GM12878 (cell line): ENCODE data around the gene RBKS. TPM values are rescaled to one million over a fixed set of nuclear protein-coding genes. Genes with fewer than 3 reads are reported as not detected.

Experiments
- ATAC-seq: fragments of 200-7000 bp; cut with Tn5 transposase; 3 replicates; pipeline ENCODE4 v1.9.1; 2020; ENCODE audit warnings: mild to moderate bottlenecking, moderate library complexity
- BruUV-seq: library from RNA; stranded (reverse); fragments of 400-500 nt; replicated peaks from 2 replicates; lab custom pipeline; 2021; lab: Mats Ljungman, UMichigan
- CTCF ChIA-PET: fragments of 300-600 bp; sonication (Branson Sonifier 250); formaldehyde crosslinking; extraction: SDS; loops from one replicate; lab custom pipeline; 2021; ENCODE audit warnings: inconsistent platforms; lab: Yijun Ruan, JAX
- POLR2A ChIA-PET: fragments of 350-600 bp; formaldehyde crosslinking; extraction: SDS; loops from one replicate; lab custom pipeline; 2021; ENCODE audit warnings: inconsistent platforms; lab: Charles Lee
- RAD21 ChIA-PET: fragments of 300-600 bp; sonication (Branson Sonifier 250); formaldehyde crosslinking; loops from one replicate; lab custom pipeline; 2023; ENCODE audit warnings: antibody characterized with exemption; ENCODE audit not compliant: unreplicated experiment; lab: Charles Lee
- SMC1A ChIA-PET: fragments of 300-600 bp; sonication (Branson Sonifier 250); formaldehyde crosslinking; loops from one replicate; lab custom pipeline; 2023; ENCODE audit not compliant: unreplicated experiment, uncharacterized antibody; lab: Charles Lee
- DNase-seq: peaks from one replicate; pipeline ENCODE4 v3.0.0-alpha.2; 2011; ENCODE audit warnings: low read depth, low spot score
- FAIRE-seq: peaks from 3 replicates; lab custom pipeline; 2011; peaks lifted over from hg19 to GRCh38; lab: Jason Lieb, UNC
- H2AFZ ChIP-seq: 2 replicates; pipeline ENCODE4 v1.6.0; 2011; ENCODE audit warnings: low read depth, low read length, control low read depth; ENCODE audit not compliant: control insufficient read depth
- H3K27ac ChIP-seq: 2 replicates; pipeline ENCODE4 v1.5.1; 2011; ENCODE audit warnings: control low read depth; ENCODE audit not compliant: control insufficient read depth, insufficient read depth
- H3K27me3 ChIP-seq, 2 experiments: replicated peaks in 1 of 2; 2 replicates each; pipeline versions ENCODE4 v1.6.0 to v1.6.1; 2011; ENCODE audit warnings: low read length in 1 of 2; ENCODE audit not compliant: control insufficient read depth in 2 of 2, insufficient read depth in 2 of 2
- H3K36me3 ChIP-seq, 2 experiments: 2 replicates each; pipeline ENCODE4 v1.5.1; 2011; ENCODE audit warnings: low read length in 1 of 2; ENCODE audit not compliant: control insufficient read depth in 2 of 2, insufficient read depth in 2 of 2
- H3K4me1 ChIP-seq: 2 replicates; pipeline ENCODE4 v1.6.1; 2011; ENCODE audit warnings: mild to moderate bottlenecking, low read length, moderate library complexity, mixed read lengths; ENCODE audit not compliant: control insufficient read depth, insufficient read depth
- H3K4me2 ChIP-seq: 2 replicates; pipeline ENCODE4 v1.6.0; 2011; ENCODE audit warnings: control low read depth; ENCODE audit not compliant: control insufficient read depth, insufficient read depth
- H3K4me3 ChIP-seq: fragments of 200-600 bp; sonication (generic); 2 replicates; pipeline ENCODE4 v1.5.1; 2016
- H3K79me2 ChIP-seq: 2 replicates; pipeline ENCODE4 v1.6.0; 2011; ENCODE audit warnings: low read length; ENCODE audit not compliant: control insufficient read depth, insufficient read depth
- H3K9ac ChIP-seq: 2 replicates; pipeline ENCODE4 v1.8.0; 2011; ENCODE audit warnings: low read length, control low read depth, mixed read lengths; ENCODE audit not compliant: control insufficient read depth, insufficient read depth
- H3K9me3 ChIP-seq: replicated peaks from 3 replicates; pipeline ENCODE4 v1.5.1; 2011; ENCODE audit warnings: mild to moderate bottlenecking, low read length; ENCODE audit not compliant: control insufficient read depth, insufficient read depth
- H4K20me1 ChIP-seq: 2 replicates; pipeline ENCODE4 v1.6.0; 2011; ENCODE audit not compliant: control insufficient read depth, insufficient read depth
- IKZF1 ChIP-seq: fragments of 450-650 bp; conservative IDR thresholded peaks from 2 replicates; pipeline ENCODE4 v1.6.1; 2017; ENCODE audit warnings: antibody characterized with exemption, mild to moderate bottlenecking
- MTA3 ChIP-seq: IDR thresholded peaks from 2 replicates; pipeline ENCODE4 v1.6.1; 2012; ENCODE audit warnings: low read length, inconsistent platforms, borderline replicate concordance
- MYB ChIP-seq: fragments of 150-350 bp; IDR thresholded peaks from 2 replicates; pipeline ENCODE4 v1.6.1; 2014; ENCODE audit warnings: mild to moderate bottlenecking, low read depth, low read length, borderline replicate concordance
- SIN3A ChIP-seq: IDR thresholded peaks from 2 replicates; pipeline ENCODE4 v1.6.1; 2012; ENCODE audit warnings: low read depth, low read length, improper control_type of control experiment
- SP1 ChIP-seq: IDR thresholded peaks from one replicate; pipeline ENCODE4 v1.6.1; 2011; ENCODE audit warnings: low read depth, low read length
- TCF3 ChIP-seq: IDR thresholded peaks from 2 replicates; pipeline ENCODE4 v1.6.1; 2012; ENCODE audit warnings: low read depth, mild to moderate bottlenecking, low read length, borderline replicate concordance; ENCODE audit not compliant: insufficient read depth
- ZBED1 ChIP-seq: IDR thresholded peaks from 2 replicates; pipeline ENCODE4 v1.6.1; 2016; ENCODE audit warnings: borderline replicate concordance
- ZNF274 ChIP-seq: IDR thresholded peaks from one replicate; pipeline ENCODE4 v1.8.0; 2011; ENCODE audit not compliant: insufficient read length, insufficient read depth
- WGBS: methylation state at CpG from one replicate; pipeline ENCODE4 v1.1.6; 2016; ENCODE audit warnings: low lambda C conversion rate; ENCODE audit not compliant: insufficient replicate concordance, insufficient coverage; ENCODE audit errors: missing lambda C conversion rate; 5-methylcytosine and 5-hydroxymethylcytosine counted together
- in situ Hi-C: fragments of 300-500 bp; cut with MboI; formaldehyde crosslinking; loops from 9 replicates; pipeline ENCODE4 v1.14.3; 2018; ENCODE audit warnings: mixed read lengths
- intact Hi-C: fragments of 100-400 bp; cut with micrococcal nuclease; formaldehyde crosslinking; loops from one replicate; pipeline ENCODE4 v1.14.2; 2022; ENCODE audit not compliant: unreplicated experiment
- polyA plus RNA-seq, 11 experiments: library from polyadenylated mRNA; depleted of rRNA in 4 of 11; unstranded in 6 of 11; stranded (reverse) in 5 of 11; fragments of >200 nt; fragmentation: Nextera tagmentation in 4 of 11; fragmentation: Illumina TruSeq in 1 of 11; extraction: Ambion mirVana in 4 of 11; extraction: Trizol in 1 of 11; gene quantifications; 1 replicate in 1 of 11; 2 replicates in 10 of 11; pipeline versions ENCODE4 v1.2.1 to v1.2.3, GENCODE V29; 2011 to 2016; ENCODE audit warnings: inconsistent platforms in 2 of 11, missing spikeins in 2 of 11, low read depth in 1 of 11
- total RNA-seq, 4 experiments: library from RNA; depleted of rRNA in 3 of 4; stranded (reverse); fragments of >200 nt in 3 of 4; fragmentation: Illumina TruSeq in 1 of 4; extraction: Trizol in 1 of 4; gene quantifications; 2 replicates each; pipeline versions ENCODE4 v1.2.1 to v1.2.3, GENCODE V29; 2013 to 2021
- TF ChIP-seq, protein P1 (sequence below): IDR thresholded peaks from 2 replicates; pipeline ENCODE4 v1.6.1; 2012; ENCODE audit warnings: improper control_type of control experiment, low read depth, low read length; ENCODE audit not compliant: insufficient replicate concordance

RBKS gene
- total and polyA plus RNA-seq, 10 of the 15 experiments (the other 5 are each of a cell fraction or from before 2014, with no cell fraction given) = 0.39 to 1.8 (median 1.0) TPM

DNA sequence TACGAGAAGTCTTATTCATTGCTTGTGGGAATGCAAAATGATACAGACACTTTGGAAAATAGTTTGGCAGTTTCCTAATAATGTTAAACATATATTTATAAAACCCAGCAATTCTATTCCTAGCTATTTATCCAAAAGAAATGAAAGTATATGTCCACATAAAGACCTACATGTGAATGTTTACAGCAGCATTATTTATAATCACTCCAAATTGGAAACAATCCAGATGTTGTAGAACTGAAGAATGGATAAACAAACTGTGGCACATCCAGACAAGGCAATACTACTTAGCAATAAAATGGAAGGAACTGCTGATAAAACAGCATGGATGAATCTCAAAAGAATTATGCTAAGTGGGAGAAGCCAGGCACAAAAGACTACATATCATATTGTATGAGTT is 99.4 kb downstream of the RBKS start:
- SMC1A ChIA-PET = no interaction called here

More for the DNA sequence above, 99.4 kb downstream of the RBKS start:
- H3K36me3 ChIP-seq = no peaks in the 10 kb centered on the region
- no peak overlapping the region for H3K9ac ChIP-seq
- H3K4me3 ChIP-seq = no peak overlapping the region
- no peaks in the 10 kb centered on the region for H3K4me1 ChIP-seq
- no peak overlapping the region for H3K27ac ChIP-seq
- H2AFZ ChIP-seq = no peak overlapping the region
- no peaks in the 10 kb centered on the region for H3K9me3 ChIP-seq
- ChIA-PET CTCF (interaction anchor here (1.2 kb wide), 1 partner anchor 662 kb away, joined by 3 read pairs; no protein-coding TSS in a partner anchor), RAD21 (no interaction called here), POLR2A (no interaction called here)
- FAIRE-seq (no peak), DNase-seq (no peak), ATAC-seq (no peak)
- 100% methylated on average over 1 of the region's 1 CpG for WGBS
- H3K4me2 ChIP-seq = no peak overlapping the region
- intact Hi-C loops (no loop called here), in situ Hi-C loops (no loop called here)
- BruUV-seq = no TSS peak
- H3K79me2 ChIP-seq = no peaks in the 10 kb centered on the region
- no peaks in the 10 kb centered on the region for H4K20me1 ChIP-seq
- no peaks in the 10 kb centered on the region for H3K27me3 ChIP-seq
- no peak for TF ChIP-seq ZNF274
- no peak for TF ChIP-seq SP1
- no peak for TF ChIP-seq IKZF1
- TF ChIP-seq MYB = no peak
- no peak for TF ChIP-seq MTA3
- TF ChIP-seq, protein P1, sequence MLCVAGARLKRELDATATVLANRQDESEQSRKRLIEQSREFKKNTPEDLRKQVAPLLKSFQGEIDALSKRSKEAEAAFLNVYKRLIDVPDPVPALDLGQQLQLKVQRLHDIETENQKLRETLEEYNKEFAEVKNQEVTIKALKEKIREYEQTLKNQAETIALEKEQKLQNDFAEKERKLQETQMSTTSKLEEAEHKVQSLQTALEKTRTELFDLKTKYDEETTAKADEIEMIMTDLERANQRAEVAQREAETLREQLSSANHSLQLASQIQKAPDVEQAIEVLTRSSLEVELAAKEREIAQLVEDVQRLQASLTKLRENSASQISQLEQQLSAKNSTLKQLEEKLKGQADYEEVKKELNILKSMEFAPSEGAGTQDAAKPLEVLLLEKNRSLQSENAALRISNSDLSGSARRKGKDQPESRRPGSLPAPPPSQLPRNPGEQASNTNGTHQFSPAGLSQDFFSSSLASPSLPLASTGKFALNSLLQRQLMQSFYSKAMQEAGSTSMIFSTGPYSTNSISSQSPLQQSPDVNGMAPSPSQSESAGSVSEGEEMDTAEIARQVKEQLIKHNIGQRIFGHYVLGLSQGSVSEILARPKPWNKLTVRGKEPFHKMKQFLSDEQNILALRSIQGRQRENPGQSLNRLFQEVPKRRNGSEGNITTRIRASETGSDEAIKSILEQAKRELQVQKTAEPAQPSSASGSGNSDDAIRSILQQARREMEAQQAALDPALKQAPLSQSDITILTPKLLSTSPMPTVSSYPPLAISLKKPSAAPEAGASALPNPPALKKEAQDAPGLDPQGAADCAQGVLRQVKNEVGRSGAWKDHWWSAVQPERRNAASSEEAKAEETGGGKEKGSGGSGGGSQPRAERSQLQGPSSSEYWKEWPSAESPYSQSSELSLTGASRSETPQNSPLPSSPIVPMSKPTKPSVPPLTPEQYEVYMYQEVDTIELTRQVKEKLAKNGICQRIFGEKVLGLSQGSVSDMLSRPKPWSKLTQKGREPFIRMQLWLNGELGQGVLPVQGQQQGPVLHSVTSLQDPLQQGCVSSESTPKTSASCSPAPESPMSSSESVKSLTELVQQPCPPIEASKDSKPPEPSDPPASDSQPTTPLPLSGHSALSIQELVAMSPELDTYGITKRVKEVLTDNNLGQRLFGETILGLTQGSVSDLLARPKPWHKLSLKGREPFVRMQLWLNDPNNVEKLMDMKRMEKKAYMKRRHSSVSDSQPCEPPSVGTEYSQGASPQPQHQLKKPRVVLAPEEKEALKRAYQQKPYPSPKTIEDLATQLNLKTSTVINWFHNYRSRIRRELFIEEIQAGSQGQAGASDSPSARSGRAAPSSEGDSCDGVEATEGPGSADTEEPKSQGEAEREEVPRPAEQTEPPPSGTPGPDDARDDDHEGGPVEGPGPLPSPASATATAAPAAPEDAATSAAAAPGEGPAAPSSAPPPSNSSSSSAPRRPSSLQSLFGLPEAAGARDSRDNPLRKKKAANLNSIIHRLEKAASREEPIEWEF = no peak
- no peak for TF ChIP-seq TCF3
- no peak for TF ChIP-seq SIN3A
- TF ChIP-seq ZBED1 = no peak
